Kidney epithelial cell (primary cell): ENCODE measurements around the gene ITFG1. TPM values are rescaled to one million over a fixed set of nuclear protein-coding genes. Genes with fewer than 3 reads are reported as not detected.

Experiments used
- DNase-seq: peaks from one replicate; pipeline ENCODE4 v3.0.0-alpha.2; 2010; ENCODE audit warnings: low read depth
- H3K27me3 ChIP-seq: 2 replicates; pipeline ENCODE4 v1.6.0; 2011; ENCODE audit warnings: low read length; ENCODE audit not compliant: control insufficient read depth, insufficient read depth
- H3K36me3 ChIP-seq: 2 replicates; pipeline ENCODE4 v1.5.1; 2011; ENCODE audit warnings: low read length; ENCODE audit not compliant: control insufficient read depth, insufficient read depth
- H3K4me3 ChIP-seq: 2 replicates; pipeline ENCODE4 v1.5.1; 2011; ENCODE audit warnings: low read depth, mild to moderate bottlenecking, control low read depth, low read length
- total RNA-seq: library from RNA; depleted of rRNA; stranded (reverse); fragments of >200 nt; gene quantifications from 2 replicates; pipeline ENCODE4 v1.2.3, GENCODE V29; 2015
- TF ChIP-seq, protein P1 (sequence below): IDR thresholded peaks from 2 replicates; pipeline ENCODE4 v1.5.1; 2011; ENCODE audit warnings: mild to moderate bottlenecking, moderate library complexity, low read length, control low read depth, inconsistent platforms; ENCODE audit not compliant: insufficient read depth, poor library complexity, severe bottlenecking

Gene ITFG1
- total RNA-seq, 1 donor from 2014 or later, result 52.6 TPM

DNA sequence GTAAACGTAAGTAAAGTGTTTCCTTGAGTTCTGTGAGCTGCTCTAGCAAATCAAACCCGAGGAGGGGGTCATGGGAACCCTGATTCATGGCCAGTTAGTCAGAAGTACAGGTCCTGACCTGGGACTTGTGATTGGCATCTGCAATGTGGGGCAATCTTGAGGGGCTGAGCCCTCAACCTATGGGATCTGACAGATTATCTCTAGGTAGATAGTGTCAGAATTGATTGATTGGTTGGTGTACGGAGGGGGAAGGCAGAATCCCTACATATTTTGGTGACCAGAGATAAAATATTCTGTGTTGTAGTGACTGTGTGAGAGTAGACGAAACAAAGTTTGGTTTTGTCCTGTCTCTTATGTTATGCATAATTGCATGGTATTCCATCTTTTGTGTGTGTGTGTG, 216.7 kb downstream of the ITFG1 start:
- TF ChIP-seq, protein P1, sequence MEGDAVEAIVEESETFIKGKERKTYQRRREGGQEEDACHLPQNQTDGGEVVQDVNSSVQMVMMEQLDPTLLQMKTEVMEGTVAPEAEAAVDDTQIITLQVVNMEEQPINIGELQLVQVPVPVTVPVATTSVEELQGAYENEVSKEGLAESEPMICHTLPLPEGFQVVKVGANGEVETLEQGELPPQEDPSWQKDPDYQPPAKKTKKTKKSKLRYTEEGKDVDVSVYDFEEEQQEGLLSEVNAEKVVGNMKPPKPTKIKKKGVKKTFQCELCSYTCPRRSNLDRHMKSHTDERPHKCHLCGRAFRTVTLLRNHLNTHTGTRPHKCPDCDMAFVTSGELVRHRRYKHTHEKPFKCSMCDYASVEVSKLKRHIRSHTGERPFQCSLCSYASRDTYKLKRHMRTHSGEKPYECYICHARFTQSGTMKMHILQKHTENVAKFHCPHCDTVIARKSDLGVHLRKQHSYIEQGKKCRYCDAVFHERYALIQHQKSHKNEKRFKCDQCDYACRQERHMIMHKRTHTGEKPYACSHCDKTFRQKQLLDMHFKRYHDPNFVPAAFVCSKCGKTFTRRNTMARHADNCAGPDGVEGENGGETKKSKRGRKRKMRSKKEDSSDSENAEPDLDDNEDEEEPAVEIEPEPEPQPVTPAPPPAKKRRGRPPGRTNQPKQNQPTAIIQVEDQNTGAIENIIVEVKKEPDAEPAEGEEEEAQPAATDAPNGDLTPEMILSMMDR, result no peak
- no peak for DNase-seq
- Histone ChIP-seq H3K36me3 (no peaks in the 10 kb centered on the region), H3K4me3 (no peak overlapping the region), H3K27me3 (no peaks in the 10 kb centered on the region)

DNA sequence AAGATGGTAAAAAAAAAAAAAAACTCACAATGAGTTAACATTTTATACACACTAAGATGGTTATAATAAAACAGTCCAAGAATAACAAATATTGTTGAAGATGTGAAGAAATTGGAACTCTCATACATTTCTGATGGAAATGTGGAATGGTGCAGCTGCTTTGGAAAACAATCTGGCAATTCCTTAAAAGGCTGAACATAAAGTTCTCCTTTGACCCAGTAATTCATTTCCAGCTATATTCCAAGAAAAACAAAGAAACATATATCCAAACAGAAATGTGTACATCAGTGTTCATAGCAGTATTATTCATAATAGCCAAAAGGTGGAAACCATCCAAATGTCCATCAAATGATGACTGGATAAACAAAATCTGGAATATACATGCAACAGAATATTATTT, 219.8 kb downstream of the ITFG1 start:
- Histone ChIP-seq H3K36me3 (no peaks in the 10 kb centered on the region), H3K4me3 (no peak overlapping the region), H3K27me3 (no peaks in the 10 kb centered on the region)
- TF ChIP-seq, protein P1, result no peak
- DNase-seq, result no peak

DNA sequence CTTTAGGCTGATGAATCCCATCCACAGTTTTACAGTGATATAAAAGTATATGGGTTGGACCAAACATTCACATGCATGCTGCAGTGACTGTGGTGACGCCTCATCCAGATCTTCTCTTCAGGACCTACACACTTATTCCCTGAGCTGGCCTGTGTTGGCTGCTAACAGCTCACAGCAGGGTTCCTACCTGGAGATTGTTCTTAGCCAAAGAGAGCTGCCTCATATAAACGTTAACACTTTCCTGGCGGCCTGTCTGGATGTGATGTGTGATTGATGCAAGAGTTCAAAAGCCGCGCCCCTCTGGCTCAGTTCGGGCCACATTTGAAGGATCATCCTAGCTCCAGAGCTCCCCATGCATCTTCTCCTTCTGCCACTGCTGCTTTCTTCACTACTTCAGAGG, 224.1 kb downstream of the ITFG1 start:
- DNase-seq, result no peak
- TF ChIP-seq, protein P1, result no peak
- H3K36me3 ChIP-seq, result no peaks in the 10 kb centered on the region
- no peak overlapping the region for H3K4me3 ChIP-seq
- H3K27me3 ChIP-seq, result no peaks in the 10 kb centered on the region

DNA sequence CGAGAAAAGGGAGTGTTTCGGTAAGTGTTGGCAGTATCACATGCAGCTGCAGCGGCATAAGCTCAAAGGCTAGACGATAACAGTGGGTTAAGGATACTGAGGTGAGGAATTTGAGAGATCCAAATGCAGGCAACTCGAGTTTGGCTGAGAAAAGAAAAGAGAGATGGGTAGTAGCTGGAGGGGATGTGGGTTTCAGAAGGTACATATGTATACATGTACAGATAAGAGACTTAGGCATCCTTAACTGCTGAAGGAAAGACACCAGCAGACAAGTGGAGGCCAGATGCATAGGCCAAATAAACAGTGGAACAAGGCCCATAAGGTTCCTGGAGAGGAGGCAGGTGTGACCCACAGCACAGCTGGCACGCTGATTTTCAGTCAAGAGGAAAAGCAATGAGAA, 230.6 kb downstream of the ITFG1 start:
- Histone ChIP-seq H3K36me3 (no peaks in the 10 kb centered on the region), H3K27me3 (no peaks in the 10 kb centered on the region)
- no peak for DNase-seq

DNA sequence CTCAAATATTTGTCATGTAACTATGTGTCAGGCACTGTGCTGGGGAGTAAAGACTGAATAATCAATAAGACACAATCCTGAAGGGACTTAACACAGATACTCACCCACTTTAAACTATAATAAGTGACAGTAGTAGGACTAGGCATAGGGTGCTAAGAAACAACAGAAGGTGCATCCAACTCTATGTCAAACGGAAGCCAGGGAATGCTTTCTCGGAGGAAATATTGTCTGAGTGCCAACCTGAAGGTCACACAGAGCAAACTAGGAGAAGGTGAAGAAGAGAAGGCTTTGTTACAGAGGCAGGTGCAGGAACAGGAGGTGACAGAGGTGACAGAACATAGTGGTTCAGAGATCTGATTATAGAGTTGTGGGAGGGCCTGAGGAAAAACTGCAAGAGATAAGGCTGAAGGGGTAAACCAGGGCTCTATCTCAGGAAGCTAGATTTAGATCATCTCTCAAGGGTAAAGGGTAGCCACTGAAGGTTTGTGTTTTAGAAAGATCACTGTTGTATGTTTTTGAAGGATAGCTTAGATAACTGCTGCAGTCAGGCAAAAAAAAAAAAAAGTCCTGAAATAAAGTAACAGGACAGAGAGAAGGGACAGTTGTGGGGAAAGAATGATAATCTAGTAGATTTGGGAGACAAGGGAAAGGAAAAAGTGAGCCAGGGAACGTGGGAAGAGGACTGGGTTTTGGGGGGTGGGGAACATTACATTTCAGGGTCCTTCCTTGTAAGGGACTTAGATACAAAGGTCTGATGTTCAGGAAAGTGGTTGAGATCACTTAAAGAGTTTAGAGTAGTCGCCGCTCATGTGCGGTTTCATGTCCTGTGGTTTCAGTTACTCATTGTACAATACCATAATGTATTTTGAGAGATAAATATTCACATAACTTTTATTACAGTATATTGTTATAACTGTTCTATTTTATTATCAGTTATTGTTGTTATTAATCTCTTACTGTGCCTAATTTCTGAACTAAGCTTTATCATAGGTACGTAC, 231.5 kb downstream of the ITFG1 start:
- DNase-seq, result no peak
- TF ChIP-seq, protein P1, result no peak

More for the DNA sequence above, 230.6 kb downstream of the ITFG1 start:
- TF ChIP-seq, protein P1, result no peak
- H3K4me3 ChIP-seq, result no peak overlapping the region

More for the DNA sequence above, 231.5 kb downstream of the ITFG1 start:
- Histone ChIP-seq H3K4me3 (no peak overlapping the region), H3K27me3 (no peaks in the 10 kb centered on the region), H3K36me3 (no peaks in the 10 kb centered on the region)
